Glutamatergic neuron (in vitro differentiated cells): Measurements from ENCODE around the gene APLN. TPM values are rescaled to one million over a fixed set of nuclear protein-coding genes. Genes with fewer than 3 reads are reported as not detected.
A peak's percentile ranks its signal among the peaks of the same experiment; 100 is the strongest.

Experiments used
- DNase-seq: peaks from one replicate; pipeline ENCODE4 v3.0.0; 2022
- H3K27ac Mint-ChIP-seq: one replicate; pipeline ENCODE4 v1.8.0; 2020; ENCODE audit warnings: mild to moderate bottlenecking, mixed read lengths, inconsistent platforms; ENCODE audit not compliant: unreplicated experiment
- H3K27me3 Mint-ChIP-seq: one replicate; pipeline ENCODE4 v1.8.0; 2020; ENCODE audit warnings: mild to moderate bottlenecking, moderate library complexity, mixed read lengths, inconsistent platforms; ENCODE audit not compliant: unreplicated experiment
- H3K36me3 Mint-ChIP-seq: one replicate; pipeline ENCODE4 v1.8.0; 2020; ENCODE audit warnings: mild to moderate bottlenecking, mixed read lengths, inconsistent platforms; ENCODE audit not compliant: unreplicated experiment
- H3K4me1 Mint-ChIP-seq: one replicate; pipeline ENCODE4 v1.8.0; 2020; ENCODE audit warnings: mild to moderate bottlenecking, low read depth, mixed read lengths, inconsistent platforms; ENCODE audit not compliant: unreplicated experiment
- H3K4me3 Mint-ChIP-seq: one replicate; pipeline ENCODE4 v1.8.0; 2020; ENCODE audit warnings: mild to moderate bottlenecking, mixed read lengths, inconsistent platforms; ENCODE audit not compliant: unreplicated experiment
- H3K9me3 Mint-ChIP-seq: one replicate; pipeline ENCODE4 v1.8.0; 2020; ENCODE audit warnings: mild to moderate bottlenecking, moderate library complexity, mixed read lengths, inconsistent platforms; ENCODE audit not compliant: unreplicated experiment
- CTCF ChIP-seq: fragments of 200-600 bp; sonication (generic); IDR thresholded peaks from one replicate; pipeline ENCODE4 v1.5.0; 2021; ENCODE audit not compliant: partially characterized antibody, unreplicated experiment
- total RNA-seq: library from RNA; stranded (reverse); fragmentation: NEBNext Ultra II Directional; extraction: Animal tissue kit (Norgen Biotek cat#: 25700); gene quantifications from one replicate; pipeline ENCODE4 v1.2.1, GENCODE V29; 2021; ENCODE audit not compliant: unreplicated experiment

Gene APLN
- total RNA-seq, 1 donor from 2014 or later, result not detected

DNA sequence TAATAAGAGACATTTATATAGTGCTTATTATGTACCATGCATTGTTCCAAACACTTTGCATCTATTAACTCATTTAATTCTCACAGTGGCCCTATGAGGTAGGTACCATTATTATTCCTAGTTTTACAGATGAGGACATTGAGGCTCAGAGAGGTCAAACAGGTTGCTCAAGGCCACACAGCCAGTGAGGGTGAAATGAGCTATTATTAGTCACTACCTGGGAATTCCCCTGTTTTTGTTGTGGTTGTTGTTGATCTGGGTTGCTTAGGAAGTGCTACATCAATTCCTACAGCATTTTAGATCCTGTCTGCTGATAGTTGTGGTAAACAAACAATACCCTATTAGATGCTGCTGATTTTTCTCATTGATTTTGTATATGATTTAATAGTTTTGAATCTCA lies 41.2 kb downstream of the APLN start:
- no peaks in the 10 kb centered on the region for H3K4me1 Mint-ChIP-seq
- no peak overlapping the region for H3K4me3 Mint-ChIP-seq
- no peaks in the 10 kb centered on the region for H3K9me3 Mint-ChIP-seq
- H3K27me3 Mint-ChIP-seq, result no peaks in the 10 kb centered on the region
- H3K27ac Mint-ChIP-seq, result no peak overlapping the region
- no peak for TF ChIP-seq CTCF
- H3K36me3 Mint-ChIP-seq, result no peaks in the 10 kb centered on the region
- DNase-seq, result no peak

- Mint-ChIP-seq H3K27ac (no peak overlapping the region), H3K36me3 (no peaks in the 10 kb centered on the region), H3K9me3 (no peaks in the 10 kb centered on the region), H3K27me3 (no peaks in the 10 kb centered on the region), H3K4me3 (no peak overlapping the region), H3K4me1 (no peaks in the 10 kb centered on the region)
- no peak for TF ChIP-seq CTCF
- no peak for DNase-seq
These were observed 42.4 kb downstream of the APLN start for GRCh38 chrX:129612396-129612795.

- H3K4me3 Mint-ChIP-seq, result no peak overlapping the region
- H3K4me1 Mint-ChIP-seq, result no peaks in the 10 kb centered on the region
- no peaks in the 10 kb centered on the region for H3K36me3 Mint-ChIP-seq
- no peak for DNase-seq
- no peaks in the 10 kb centered on the region for H3K9me3 Mint-ChIP-seq
- TF ChIP-seq CTCF, result no peak
- H3K27me3 Mint-ChIP-seq, result peaks cover 1% of the 10 kb centered on the region
- no peak overlapping the region for H3K27ac Mint-ChIP-seq
These were observed 45.4 kb downstream of the APLN start for GRCh38 chrX:129609395-129609794.

- Mint-ChIP-seq H3K27ac (no peak overlapping the region), H3K9me3 (no peaks in the 10 kb centered on the region), H3K4me1 (no peaks in the 10 kb centered on the region), H3K27me3 (peaks cover 1% of the 10 kb centered on the region), H3K36me3 (no peaks in the 10 kb centered on the region), H3K4me3 (no peak overlapping the region)
- DNase-seq, result no peak
- no peak for TF ChIP-seq CTCF
These were observed 46.3 kb downstream of the APLN start for GRCh38 chrX:129608496-129608895.

DNA sequence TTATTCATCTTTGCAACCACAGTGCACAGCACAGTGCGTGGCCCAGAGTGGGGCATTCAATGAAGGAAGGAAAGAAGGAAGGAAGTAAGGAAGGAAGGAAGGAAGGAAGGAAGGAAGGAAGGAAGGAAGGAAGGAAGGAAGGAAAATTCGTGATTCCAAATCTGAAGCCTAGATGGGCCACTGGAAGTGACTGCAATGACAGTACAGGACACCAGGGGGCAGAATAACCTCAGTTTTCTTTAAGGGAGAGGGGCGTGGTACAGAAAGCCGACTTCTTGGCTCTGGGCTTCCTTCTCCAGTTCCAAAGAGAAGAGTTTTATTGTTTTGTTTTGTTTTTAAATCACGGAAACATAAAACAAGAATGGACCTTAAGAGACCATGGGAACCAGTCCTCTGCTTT lies 47.8 kb downstream of the APLN start:
- H3K36me3 Mint-ChIP-seq, result no peaks in the 10 kb centered on the region
- no peaks in the 10 kb centered on the region for H3K9me3 Mint-ChIP-seq
- peak; percentile 46 for DNase-seq
- no peak overlapping the region for H3K4me3 Mint-ChIP-seq
- H3K4me1 Mint-ChIP-seq, result no peaks in the 10 kb centered on the region
- no peak overlapping the region for H3K27ac Mint-ChIP-seq
- TF ChIP-seq CTCF, result peak; percentile 66
- H3K27me3 Mint-ChIP-seq, result peaks cover 1% of the 10 kb centered on the region
